Common myeloid progenitor, CD34-positive (primary cell): ENCODE measurements around the gene IMPG2.

Experiments used
- CTCF ChIA-PET: fragments of 350-600 bp; sonication (Branson Sonifier 250); formaldehyde crosslinking; loops from one replicate; lab custom pipeline; 2021; ENCODE audit warnings: antibody characterized with exemption; lab: Charles Lee
- POLR2A ChIA-PET: fragments of 350-600 bp; sonication (Branson Sonifier 250); formaldehyde crosslinking; loops from one replicate; lab custom pipeline; 2021; ENCODE audit warnings: antibody characterized with exemption; lab: Charles Lee
- DNase-seq, 3 donors: peaks; one replicate each; pipeline versions ENCODE4 v3.0.0 to v3.0.0-alpha.2; 2013
- H3K27ac ChIP-seq, 2 experiments: 1 replicate in 1 of 2; 2 replicates in 1 of 2; pipeline ENCODE4 v1.7.0; 2013; ENCODE audit warnings: inconsistent platforms in 2 of 2, low read length in 2 of 2, mild to moderate bottlenecking in 2 of 2, low read depth in 1 of 2, moderate library complexity in 1 of 2; ENCODE audit not compliant: severe bottlenecking in 2 of 2, insufficient read depth in 1 of 2, poor library complexity in 1 of 2
- H3K27me3 ChIP-seq, 5 experiments: replicated peaks in 2 of 5; 1 replicate in 3 of 5; 2 replicates in 2 of 5; pipeline versions ENCODE4 v1.6.1 to v1.7.0; 2013; ENCODE audit warnings: low read length in 4 of 5, mild to moderate bottlenecking in 2 of 5, moderate library complexity in 2 of 5, inconsistent platforms in 1 of 5; ENCODE audit not compliant: insufficient read depth in 5 of 5, control insufficient read depth in 4 of 5
- H3K36me3 ChIP-seq, 4 experiments: 1 replicate in 2 of 4; 2 replicates in 2 of 4; pipeline versions ENCODE4 v1.6.1 to v1.7.0; 2013; ENCODE audit warnings: low read length in 3 of 4, control low read depth in 1 of 4, mild to moderate bottlenecking in 1 of 4; ENCODE audit not compliant: control insufficient read depth in 4 of 4, insufficient read depth in 4 of 4
- H3K4me1 ChIP-seq, 4 experiments: 1 replicate in 3 of 4; 2 replicates in 1 of 4; pipeline versions ENCODE4 v1.6.1 to v1.7.1; 2013; ENCODE audit warnings: low read length in 3 of 4, mild to moderate bottlenecking in 3 of 4, control low read depth in 1 of 4, inconsistent platforms in 1 of 4, moderate library complexity in 1 of 4; ENCODE audit not compliant: control insufficient read depth in 4 of 4, insufficient read depth in 4 of 4; ENCODE audit errors: control extremely low read depth in 1 of 4
- H3K4me3 ChIP-seq, 7 experiments: 1 replicate in 4 of 7; 2 replicates in 3 of 7; pipeline versions ENCODE4 v1.5.1 to v1.7.0; 2013; ENCODE audit warnings: mild to moderate bottlenecking in 7 of 7, low read length in 6 of 7, moderate library complexity in 6 of 7, inconsistent platforms in 2 of 7, low read depth in 2 of 7, control low read depth in 1 of 7; ENCODE audit not compliant: insufficient read depth in 4 of 7, control insufficient read depth in 1 of 7; ENCODE audit errors: extremely low read depth in 1 of 7
- H3K9me3 ChIP-seq, 5 experiments: 1 replicate in 4 of 5; 2 replicates in 1 of 5; pipeline versions ENCODE4 v1.6.1 to v1.7.1; 2013; ENCODE audit warnings: low read length in 4 of 5, mild to moderate bottlenecking in 2 of 5, inconsistent platforms in 1 of 5, low read depth in 1 of 5, moderate library complexity in 1 of 5; ENCODE audit not compliant: control insufficient read depth in 4 of 5, insufficient read depth in 2 of 5; ENCODE audit errors: control extremely low read depth in 1 of 5
- WGBS: methylation state at CpG from one replicate; pipeline ENCODE4 v1.1.5; 2013; ENCODE audit not compliant: insufficient coverage; 5-methylcytosine and 5-hydroxymethylcytosine counted together

IMPG2 gene

GRCh38 chr3:101204246-101204645 lies 116.1 kb downstream of the IMPG2 start:
- ChIA-PET POLR2A (no interaction called here), CTCF (no interaction called here)
- peaks cover 0 to 11% (median 2%) of the 10 kb centered on the region in 4 experiments for H3K4me1 ChIP-seq
- H3K27me3 ChIP-seq, result no peaks in the 10 kb centered on the region
- no peak overlapping the region for H3K4me3 ChIP-seq
- no peak overlapping the region for H3K27ac ChIP-seq
- 100% methylated on average over 2 of the region's 2 CpGs for WGBS
- DNase-seq, result no peak
- H3K9me3 ChIP-seq, result no peaks in the 10 kb centered on the region
- H3K36me3 ChIP-seq, result no peaks in the 10 kb centered on the region

GRCh38 chr3:101203411-101203810 lies 117.0 kb downstream of the IMPG2 start:
- POLR2A ChIA-PET, result no interaction called here

DNA sequence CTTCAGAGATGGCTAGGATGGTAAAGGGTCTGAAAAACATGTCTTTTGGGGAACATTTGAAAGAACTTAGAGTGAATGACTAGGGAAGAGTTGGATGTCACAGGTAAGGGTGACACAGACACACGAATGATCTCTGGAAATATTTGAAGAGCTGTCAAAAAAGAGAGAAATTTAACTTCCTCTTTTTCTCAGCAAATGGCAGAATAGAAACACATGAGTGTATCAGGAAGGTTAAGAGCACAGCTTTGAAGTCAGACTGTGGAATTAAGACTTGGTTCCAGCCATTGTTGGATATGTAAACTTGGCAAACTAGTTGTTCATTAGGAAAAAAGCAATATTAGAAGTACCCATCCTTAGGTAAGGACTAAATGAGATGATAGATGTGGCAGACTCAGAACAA lies 117.7 kb downstream of the IMPG2 start:
- Histone ChIP-seq H3K36me3 (no peaks in the 10 kb centered on the region), H3K27me3 (no peaks in the 10 kb centered on the region), H3K4me3 (no peak overlapping the region), H3K4me1 (peaks cover 0 to 11% (median 2%) of the 10 kb centered on the region in 4 experiments), H3K27ac (no peak overlapping the region), H3K9me3 (no peaks in the 10 kb centered on the region)
- ChIA-PET POLR2A (no interaction called here), CTCF (no interaction called here)
- peak in 2 of 3 donors; percentile 14 to 42 for DNase-seq
- WGBS, result 13% methylated on average over 1 of the region's 1 CpG

More at GRCh38 chr3:101203411-101203810, 117.0 kb downstream of the IMPG2 start:
- Histone ChIP-seq H3K36me3 (no peaks in the 10 kb centered on the region), H3K4me3 (no peak overlapping the region), H3K27ac (no peak overlapping the region), H3K4me1 (peaks cover 0 to 11% (median 2%) of the 10 kb centered on the region in 4 experiments), H3K9me3 (no peaks in the 10 kb centered on the region), H3K27me3 (no peaks in the 10 kb centered on the region)
- 18% methylated on average over 5 of the region's 5 CpGs for WGBS
- DNase-seq, result no peak
- CTCF ChIA-PET, result no interaction called here

GRCh38 chr3:101200461-101200860 lies 119.9 kb downstream of the IMPG2 start:
- ChIA-PET CTCF (interaction anchor here (1.4 kb wide), 1 partner anchor 9 kb away, joined by 4 read pairs; no protein-coding TSS in a partner anchor), POLR2A (interaction anchor here (0.6 kb wide), 1 partner anchor 486 kb away, joined by 7 read pairs; no protein-coding TSS in a partner anchor)
- peak; percentile 24 to 82 (median 62) for DNase-seq
- Histone ChIP-seq H3K36me3 (no peaks in the 10 kb centered on the region), H3K9me3 (no peaks in the 10 kb centered on the region), H3K27me3 (no peaks in the 10 kb centered on the region), H3K27ac (peak overlapping the region in 1 of 2 experiments; percentile 3), H3K4me1 (peaks cover 0 to 11% (median 2%) of the 10 kb centered on the region in 4 experiments), H3K4me3 (no peak overlapping the region)
- no CpG with 5 or more reads among the region's 3 CpGs for WGBS

GRCh38 chr3:101195951-101196713 lies 124.2 kb downstream of the IMPG2 start:
- Histone ChIP-seq H3K4me1 (peaks cover 0 to 7% (median 2%) of the 10 kb centered on the region in 4 experiments), H3K27ac (no peak overlapping the region), H3K4me3 (no peak overlapping the region), H3K27me3 (no peaks in the 10 kb centered on the region), H3K9me3 (peaks cover 0 to 2% (median 0%) of the 10 kb centered on the region in 5 experiments), H3K36me3 (no peaks in the 10 kb centered on the region)
- POLR2A ChIA-PET, result interaction anchor here (0.5 kb wide), 1 partner anchor 482 kb away, joined by 5 read pairs; no protein-coding TSS in a partner anchor
- 83% methylated on average over 2 of the region's 6 CpGs for WGBS
- peak; percentile 43 to 66 (median 64) for DNase-seq
- CTCF ChIA-PET, result interaction anchor here (0.6 to 1.8 kb wide), 10 partner anchors 15 to 1451 kb away, joined by 3 to 11 read pairs (median 3); no protein-coding TSS in a partner anchor

- H3K4me3 ChIP-seq, result no peak overlapping the region
- DNase-seq, result no peak
- H3K36me3 ChIP-seq, result no peaks in the 10 kb centered on the region
- no peaks in the 10 kb centered on the region for H3K27me3 ChIP-seq
- peaks cover 0 to 6% (median 0%) of the 10 kb centered on the region in 5 experiments for H3K9me3 ChIP-seq
- WGBS, result no CpG with 5 or more reads among the region's 3 CpGs
- no peak overlapping the region for H3K27ac ChIP-seq
- ChIA-PET POLR2A (no interaction called here), CTCF (interaction anchor here (0.6 kb wide), 1 partner anchor 232 kb away, joined by 3 read pairs; no protein-coding TSS in a partner anchor)
- no peaks in the 10 kb centered on the region for H3K4me1 ChIP-seq
These were observed 126.0 kb downstream of the IMPG2 start for GRCh38 chr3:101194392-101194791.

DNA sequence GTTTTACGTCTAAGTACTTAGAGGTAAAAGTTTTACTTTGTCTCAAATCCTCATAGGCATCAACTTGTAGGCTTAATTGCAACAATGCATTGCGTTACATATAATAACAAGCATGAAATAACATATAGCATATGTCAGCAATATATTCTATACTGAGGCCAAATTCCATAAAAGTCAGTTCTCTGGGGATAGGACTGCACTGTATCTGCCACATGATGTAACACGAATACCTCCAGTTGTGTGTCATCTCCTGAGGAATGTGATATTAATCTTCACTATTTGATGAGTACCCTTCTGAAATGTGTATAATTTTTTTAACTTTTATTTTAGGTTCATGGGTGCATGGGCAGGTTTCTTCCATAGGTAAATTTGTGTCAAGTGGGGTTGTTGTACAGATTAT lies 126.4 kb downstream of the IMPG2 start:
- POLR2A ChIA-PET, result no interaction called here

More for the DNA sequence above, 126.4 kb downstream of the IMPG2 start:
- no peaks in the 10 kb centered on the region for H3K4me1 ChIP-seq
- H3K9me3 ChIP-seq, result peaks cover 0 to 6% (median 0%) of the 10 kb centered on the region in 5 experiments
- H3K27ac ChIP-seq, result no peak overlapping the region
- no CpG with 5 or more reads among the region's 3 CpGs for WGBS
- no peaks in the 10 kb centered on the region for H3K27me3 ChIP-seq
- H3K36me3 ChIP-seq, result no peaks in the 10 kb centered on the region
- no peak overlapping the region for H3K4me3 ChIP-seq
- CTCF ChIA-PET, result no interaction called here
- no peak for DNase-seq
